IPS DF 6.9 (cell line): ENCODE results near the gene COX7B.
A peak's percentile ranks its signal among the peaks of the same experiment; 100 is the strongest.
"Not testable (repeated sequence)": the region's sequence is repeated elsewhere in the genome, so short reads cannot be mapped to it uniquely, and the experiment has no call there.

Source experiments
- DNase-seq: peaks from one replicate; pipeline ENCODE4 v3.0.0-alpha.2; 2013; ENCODE audit warnings: low read depth, low spot score
- H3K27ac ChIP-seq: one replicate; pipeline ENCODE4 v1.5.1; 2013; ENCODE audit warnings: low read length, control low read depth
- H3K27me3 ChIP-seq: 2 replicates; pipeline ENCODE4 v1.6.1; 2013; ENCODE audit warnings: mild to moderate bottlenecking, low read length; ENCODE audit not compliant: control insufficient read depth, insufficient read depth
- H3K36me3 ChIP-seq: 2 replicates; pipeline ENCODE4 v1.6.1; 2013; ENCODE audit warnings: low read length; ENCODE audit not compliant: control insufficient read depth, insufficient read depth
- H3K4me1 ChIP-seq: 2 replicates; pipeline ENCODE4 v1.6.1; 2013; ENCODE audit warnings: low read length; ENCODE audit not compliant: control insufficient read depth, insufficient read depth
- H3K4me3 ChIP-seq: 2 replicates; pipeline ENCODE4 v1.5.1; 2013; ENCODE audit warnings: mild to moderate bottlenecking, low read length
- H3K9me3 ChIP-seq: 2 replicates; pipeline ENCODE4 v1.6.1; 2013; ENCODE audit warnings: low read length, inconsistent platforms; ENCODE audit not compliant: control insufficient read depth, insufficient read depth
- WGBS: extraction: QIAGEN DNeasy Blood & Tissue Kit; methylation state at CpG from one replicate; pipeline ENCODE4 v1.1.7; 2013; ENCODE audit warnings: mixed read lengths, missing lambda C conversion rate; ENCODE audit not compliant: insufficient read length, insufficient coverage; 5-methylcytosine and 5-hydroxymethylcytosine counted together

COX7B gene

GRCh38 chrX:77899081-77899828 is at the start of gene COX7B:
Gene COX7B, plus strand, starts transcription at chrX:77899468. Its CDS starts 86 bp downstream, at chrX:77899554.
- DNase-seq: peak; percentile 72
- WGBS: no CpG with 5 or more reads among the region's 28 CpGs
- H3K4me3 ChIP-seq: peak within 1 kb of the TSS; percentile 90; the same call in 1 of the 2 replicates

GRCh38 chrX:77875372-77875771 is 23.9 kb upstream of the COX7B start:
- DNase-seq: no peak
- Histone ChIP-seq H3K4me1 (no peaks in the 10 kb centered on the region), H3K27ac (no peak overlapping the region), H3K36me3 (no peaks in the 10 kb centered on the region), H3K4me3 (no peak overlapping the region), H3K9me3 (no peaks in the 10 kb centered on the region), H3K27me3 (no peaks in the 10 kb centered on the region)
- no CpG with 5 or more reads among the region's 8 CpGs for WGBS

More at GRCh38 chrX:77899081-77899828, at the start of gene COX7B:
- Histone ChIP-seq H3K36me3 (no peaks in the 10 kb centered on the region), H3K4me1 (no peaks in the 10 kb centered on the region), H3K27ac (no peak within 1 kb of the TSS), H3K9me3 (no peaks in the 10 kb centered on the region), H3K27me3 (no peaks in the 10 kb centered on the region)

GRCh38 chrX:77881418-77881817 is 17.9 kb upstream of the COX7B start:
- not testable (repeated sequence) for H3K36me3 ChIP-seq, H3K27ac ChIP-seq, H3K27me3 ChIP-seq, H3K9me3 ChIP-seq, DNase-seq, H3K4me1 ChIP-seq, H3K4me3 ChIP-seq
- WGBS: no CpG with 5 or more reads among the region's 4 CpGs

GRCh38 chrX:77892887-77893286 is 6.4 kb upstream of the COX7B start:
- no peaks in the 10 kb centered on the region for H3K36me3 ChIP-seq
- H3K9me3 ChIP-seq: no peaks in the 10 kb centered on the region
- no peak overlapping the region for H3K27ac ChIP-seq
- no CpG with 5 or more reads among the region's 2 CpGs for WGBS
- H3K4me3 ChIP-seq: no peak overlapping the region
- no peaks in the 10 kb centered on the region for H3K27me3 ChIP-seq
- H3K4me1 ChIP-seq: no peaks in the 10 kb centered on the region
- no peak for DNase-seq

GRCh38 chrX:77893713-77894112 is 5.6 kb upstream of the COX7B start:
- no peaks in the 10 kb centered on the region for H3K36me3 ChIP-seq
- no peak for DNase-seq
- WGBS: no CpG with 5 or more reads among the region's 10 CpGs
- H3K4me1 ChIP-seq: no peaks in the 10 kb centered on the region
- H3K9me3 ChIP-seq: no peaks in the 10 kb centered on the region
- no peak overlapping the region for H3K27ac ChIP-seq
- no peaks in the 10 kb centered on the region for H3K27me3 ChIP-seq
- H3K4me3 ChIP-seq: no peak overlapping the region

- H3K27me3 ChIP-seq: no peaks in the 10 kb centered on the region
- H3K36me3 ChIP-seq: no peaks in the 10 kb centered on the region
- WGBS: no CpG with 5 or more reads among the region's 49 CpGs
- H3K9me3 ChIP-seq: no peaks in the 10 kb centered on the region
- H3K4me1 ChIP-seq: no peaks in the 10 kb centered on the region
- DNase-seq: peak; percentile 71
- H3K4me3 ChIP-seq: peak within 1 kb of the TSS; percentile 86; the same call in 1 of the 2 replicates
- H3K27ac ChIP-seq: no peak within 1 kb of the TSS
Observed at GRCh38 chrX:77894921-77895886, 4.1 kb upstream of the COX7B start, which contains the start of gene MAGT1. Gene MAGT1, minus strand, starts transcription at chrX:77895435. Its CDS starts 25 bp downstream, at chrX:77895410.

GRCh38 chrX:77900688-77901087 is 1.4 kb downstream of the COX7B start:
- no peaks in the 10 kb centered on the region for H3K36me3 ChIP-seq
- no CpG with 5 or more reads among the region's 1 CpG for WGBS
- DNase-seq: no peak
- H3K9me3 ChIP-seq: no peaks in the 10 kb centered on the region
- no peak overlapping the region for H3K4me3 ChIP-seq
- H3K27me3 ChIP-seq: no peaks in the 10 kb centered on the region
- no peaks in the 10 kb centered on the region for H3K4me1 ChIP-seq
- no peak overlapping the region for H3K27ac ChIP-seq

- DNase-seq: no peak
- Histone ChIP-seq H3K4me1 (no peaks in the 10 kb centered on the region), H3K4me3 (no peak overlapping the region), H3K27me3 (no peaks in the 10 kb centered on the region), H3K36me3 (no peaks in the 10 kb centered on the region), H3K27ac (no peak overlapping the region), H3K9me3 (no peaks in the 10 kb centered on the region)
- whole genome bisulfite sequencing: no CpG with 5 or more reads among the region's 5 CpGs
Observed at GRCh38 chrX:77901506-77901905, 2.2 kb downstream of the COX7B start.

- no CpG with 5 or more reads among the region's 36 CpGs for WGBS
- no peak within 1 kb of the TSS for H3K27ac ChIP-seq
Observed at GRCh38 chrX:77910108-77910840, 11.0 kb downstream of the COX7B start, which contains the start of gene ATP7A. Gene ATP7A, plus strand, starts transcription at chrX:77910693. Its CDS starts 60,949 bp downstream, at chrX:77971642.

More at GRCh38 chrX:77910108-77910840, 11.0 kb downstream of the COX7B start, which contains the start of gene ATP7A:
- Histone ChIP-seq H3K36me3 (no peaks in the 10 kb centered on the region), H3K9me3 (no peaks in the 10 kb centered on the region), H3K4me1 (no peaks in the 10 kb centered on the region), H3K27me3 (no peaks in the 10 kb centered on the region), H3K4me3 (peak within 1 kb of the TSS; percentile 85; the same call in 1 of the 2 replicates)
- peak; percentile 41 for DNase-seq
